H1 (cell line): ENCODE measurements around the gene UBA3. TPM values are rescaled to one million over a fixed set of nuclear protein-coding genes. Genes with fewer than 3 reads are reported as not detected.
A peak's percentile ranks its signal among the peaks of the same experiment; 100 is the strongest.

ENCODE experiments used
- CTCF ChIA-PET: fragments of 300-600 bp; sonication (Branson Sonifier 250); formaldehyde crosslinking; loops from one replicate; lab custom pipeline; 2021; ENCODE audit not compliant: partially characterized antibody; lab: Charles Lee
- POLR2A ChIA-PET: fragments of 300-600 bp; sonication (Branson Sonifier 250); formaldehyde crosslinking; loops from one replicate; lab custom pipeline; 2021; ENCODE audit warnings: inconsistent platforms; ENCODE audit not compliant: partially characterized antibody; lab: Charles Lee
- DNase-seq, 2 experiments: peaks; one replicate each; pipeline versions ENCODE4 v3.0.0 to v3.0.0-alpha.2; 2010 to 2022; ENCODE audit warnings: low spot score in 2 of 2, low read depth in 1 of 2, mixed read lengths in 1 of 2
- FAIRE-seq: peaks from 2 replicates; lab custom pipeline; 2011; peaks lifted over from hg19 to GRCh38; lab: Jason Lieb, UNC
- H2AFZ ChIP-seq: 2 replicates; pipeline ENCODE4 v1.8.1; 2012; ENCODE audit warnings: low read length, inconsistent platforms
- H2AK5ac ChIP-seq: 2 replicates; pipeline ENCODE4 v1.6.1; 2013; ENCODE audit warnings: low read depth, low read length
- H2BK120ac ChIP-seq: replicated peaks from 2 replicates; pipeline ENCODE3; 2013; ENCODE audit warnings: low read depth, low read length, inconsistent platforms
- H2BK12ac ChIP-seq: 2 replicates; pipeline ENCODE4 v1.6.1; 2013; ENCODE audit warnings: low read depth, low read length
- H2BK15ac ChIP-seq: 2 replicates; pipeline ENCODE4 v1.6.1; 2013; ENCODE audit warnings: low read length
- H2BK20ac ChIP-seq: 2 replicates; pipeline ENCODE4 v1.6.1; 2013; ENCODE audit warnings: low read length
- H2BK5ac ChIP-seq: 2 replicates; pipeline ENCODE4 v1.6.1; 2013; ENCODE audit warnings: low read depth, low read length
- H3K14ac ChIP-seq: 2 replicates; pipeline ENCODE4 v1.6.1; 2013; ENCODE audit warnings: inconsistent platforms; ENCODE audit not compliant: insufficient read length
- H3K18ac ChIP-seq: 2 replicates; pipeline ENCODE4 v1.6.1; 2013; ENCODE audit warnings: low read length; ENCODE audit errors: extremely low read depth
- H3K23ac ChIP-seq: 2 replicates; pipeline ENCODE4 v1.6.1; 2013; ENCODE audit warnings: inconsistent platforms; ENCODE audit not compliant: insufficient read length
- H3K23me2 ChIP-seq: 2 replicates; pipeline ENCODE4 v1.6.1; 2013; ENCODE audit warnings: low read depth, low read length
- H3K27ac ChIP-seq: 2 replicates; pipeline ENCODE4 v1.6.1; 2011; ENCODE audit warnings: low read depth, low read length, inconsistent platforms
- H3K27me3 ChIP-seq, 4 experiments: replicated peaks in 1 of 4; 1 replicate in 1 of 4; 2 replicates in 3 of 4; pipeline versions ENCODE4 v1.6.1 to v1.8.1; 2011 to 2013; ENCODE audit warnings: low read length in 3 of 4, mild to moderate bottlenecking in 3 of 4, inconsistent platforms in 2 of 4, mixed read lengths in 2 of 4, moderate library complexity in 1 of 4; ENCODE audit not compliant: control insufficient read depth in 3 of 4, insufficient read depth in 3 of 4; ENCODE audit errors: extremely low read depth in 1 of 4
- H3K36me3 ChIP-seq, 4 experiments: 2 replicates each; pipeline versions ENCODE4 v1.6.1 to v1.8.1; 2011 to 2013; ENCODE audit warnings: mild to moderate bottlenecking in 4 of 4, low read length in 3 of 4, moderate library complexity in 2 of 4, control low read depth in 1 of 4, inconsistent platforms in 1 of 4; ENCODE audit not compliant: insufficient read depth in 4 of 4, control insufficient read depth in 2 of 4
- H3K4ac ChIP-seq: replicated peaks from 2 replicates; pipeline ENCODE3; 2013; ENCODE audit warnings: low read length, low read depth, mixed read lengths, inconsistent platforms; ENCODE audit not compliant: insufficient read length
- H3K4me1 ChIP-seq, 4 experiments: replicated peaks in 1 of 4; 1 replicate in 1 of 4; 2 replicates in 3 of 4; pipeline versions ENCODE4 v1.6.1 to v1.8.1; 2011 to 2013; ENCODE audit warnings: low read length in 3 of 4, inconsistent platforms in 2 of 4, mixed read lengths in 1 of 4; ENCODE audit not compliant: insufficient read depth in 4 of 4, control insufficient read depth in 3 of 4
- H3K4me2 ChIP-seq, 2 experiments: 2 replicates each; pipeline versions ENCODE4 v1.6.1 to v1.8.1; 2011 to 2013; ENCODE audit warnings: low read depth in 2 of 2, low read length in 2 of 2, control low read depth in 1 of 2, inconsistent platforms in 1 of 2, mild to moderate bottlenecking in 1 of 2; ENCODE audit not compliant: insufficient read depth in 1 of 2
- H3K4me3 ChIP-seq, 4 experiments: fragments of 200-600, 300-600 bp in 1 of 4; sonication (generic), shearing (Covaris generic), sonication (Bioruptor Twin) in 1 of 4; 2 replicates each; pipeline versions ENCODE4 v1.5.1 to v1.8.1; 2011 to 2016; ENCODE audit warnings: low read length in 4 of 4, low read depth in 3 of 4, control low read depth in 2 of 4, inconsistent platforms in 2 of 4, mild to moderate bottlenecking in 2 of 4, mixed read lengths in 1 of 4, moderate library complexity in 1 of 4; ENCODE audit not compliant: insufficient read depth in 2 of 4; ENCODE audit errors: extremely low read depth in 1 of 4
- H3K56ac ChIP-seq: replicated peaks from 2 replicates; pipeline ENCODE3; 2013; ENCODE audit warnings: low read depth, mild to moderate bottlenecking, mixed read lengths, low read length, inconsistent platforms; ENCODE audit not compliant: insufficient read length
- H3K79me1 ChIP-seq: 2 replicates; pipeline ENCODE4 v1.6.1; 2013; ENCODE audit warnings: low read depth, low read length, control low read depth
- H3K79me2 ChIP-seq, 2 experiments: 2 replicates each; pipeline versions ENCODE4 v1.6.1 to v1.8.1; 2012 to 2013; ENCODE audit warnings: low read length in 2 of 2, mild to moderate bottlenecking in 2 of 2, inconsistent platforms in 1 of 2; ENCODE audit not compliant: insufficient read depth in 2 of 2, control insufficient read depth in 1 of 2
- H3K9ac ChIP-seq, 4 experiments: replicated peaks in 1 of 4; 1 replicate in 1 of 4; 2 replicates in 3 of 4; pipeline versions ENCODE4 v1.6.1 to v1.8.1; 2011 to 2013; ENCODE audit warnings: low read depth in 3 of 4, low read length in 3 of 4, control low read depth in 2 of 4, mild to moderate bottlenecking in 2 of 4, moderate library complexity in 2 of 4, inconsistent platforms in 1 of 4; ENCODE audit errors: extremely low read depth in 1 of 4
- H3K9me3 ChIP-seq, 2 experiments: 2 replicates each; pipeline versions ENCODE4 v1.6.1 to v1.8.1; 2012 to 2013; ENCODE audit warnings: mild to moderate bottlenecking in 2 of 2, moderate library complexity in 2 of 2, control low read depth in 1 of 2, inconsistent platforms in 1 of 2, low read depth in 1 of 2, low read length in 1 of 2, mixed read lengths in 1 of 2; ENCODE audit not compliant: insufficient read depth in 2 of 2
- H4K20me1 ChIP-seq, 2 experiments: replicated peaks in 1 of 2; 2 replicates each; pipeline versions ENCODE3 to v1.8.1; 2011 to 2013; ENCODE audit warnings: inconsistent platforms in 2 of 2, low read length in 2 of 2, mild to moderate bottlenecking in 1 of 2; ENCODE audit not compliant: insufficient read depth in 2 of 2, control insufficient read depth in 1 of 2
- H4K5ac ChIP-seq: 2 replicates; pipeline ENCODE4 v1.6.1; 2013; ENCODE audit warnings: low read length, low read depth, mixed read lengths, inconsistent platforms; ENCODE audit not compliant: insufficient read length
- H4K8ac ChIP-seq: 2 replicates; pipeline ENCODE4 v1.8.0; 2013; ENCODE audit warnings: mild to moderate bottlenecking, moderate library complexity, low read length, inconsistent platforms; ENCODE audit not compliant: insufficient read depth; ENCODE audit errors: extremely low read depth
- H4K91ac ChIP-seq: replicated peaks from 2 replicates; pipeline ENCODE3; 2013; ENCODE audit warnings: low read length, mixed read lengths, inconsistent platforms; ENCODE audit not compliant: insufficient read length
- CHD2 ChIP-seq: IDR thresholded peaks from 2 replicates; pipeline ENCODE4 v1.6.1; 2012; ENCODE audit warnings: low read length, improper control_type of control experiment
- CREB1 ChIP-seq: IDR thresholded peaks from 2 replicates; pipeline ENCODE4 v1.6.1; 2012; ENCODE audit warnings: inconsistent platforms
- WGBS, 2 experiments: shearing (Covaris generic) in 1 of 2; methylation state at CpG; one replicate each; pipeline versions ENCODE4 v1.1.6 to v1.1.7; 2013 to 2015; ENCODE audit warnings: low lambda C conversion rate in 2 of 2, mixed read lengths in 2 of 2, inconsistent platforms in 1 of 2, low coverage in 1 of 2, missing lambda C conversion rate in 1 of 2; ENCODE audit not compliant: insufficient replicate concordance in 2 of 2, insufficient coverage in 1 of 2, insufficient read length in 1 of 2; ENCODE audit errors: extremely low coverage in 1 of 2, missing lambda C conversion rate in 1 of 2; 5-methylcytosine and 5-hydroxymethylcytosine counted together
- polyA plus RNA-seq, 7 experiments: library from polyadenylated mRNA; depleted of rRNA in 3 of 7; stranded (reverse) in 5 of 7; unstranded in 2 of 7; fragments of >200 nt in 5 of 7; fragments of 200-250 nt in 2 of 7; gene quantifications; 1 replicate in 5 of 7; 2 replicates in 1 of 7; 4 replicates in 1 of 7; pipeline versions ENCODE4 v1.2.1 to v1.2.3, GENCODE V29; 2011 to 2013; ENCODE audit warnings: missing spikeins in 2 of 7, mixed read lengths in 2 of 7
- total RNA-seq: library from RNA; stranded (reverse); fragmentation: NEBNext Ultra II Directional; extraction: Animal tissue kit (Norgen Biotek cat#: 25700); gene quantifications from 2 replicates; pipeline ENCODE4 v1.2.1, GENCODE V29; 2021
- TF ChIP-seq, protein P1 (sequence below): IDR thresholded peaks from 2 replicates; pipeline ENCODE4 v1.6.1; 2012; ENCODE audit warnings: low read length, inconsistent platforms

The UBA3 gene
- total and polyA plus RNA-seq, 2 of the 8 experiments (the other 6 are each of a cell fraction or from before 2014, with no cell fraction given) = 40.8 to 97.8 TPM

DNA sequence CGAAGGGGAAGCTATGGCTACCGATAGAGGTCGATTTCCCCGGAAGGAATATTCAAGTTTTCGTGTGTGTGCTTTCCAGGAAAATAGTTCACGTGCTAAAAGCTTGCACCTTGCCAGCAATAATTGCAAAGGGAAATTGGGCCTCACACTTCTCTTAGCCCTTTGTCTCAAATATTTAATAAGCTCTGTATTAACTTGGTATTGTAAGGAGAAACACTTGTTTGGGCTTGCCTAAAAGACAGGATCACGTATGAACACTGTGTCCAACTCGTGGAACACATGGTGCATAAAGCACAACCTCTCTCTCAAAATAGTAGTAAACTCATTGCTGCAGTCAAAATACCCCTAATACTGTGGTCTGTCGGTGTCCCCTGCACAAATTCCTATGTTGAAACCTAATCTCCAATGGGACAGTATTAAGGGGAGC, 27.7 kb downstream of the UBA3 start:
- WGBS, 2 experiments = 17% methylated on average over 9 of the region's 9 CpGs; no CpG with 5 or more reads in 1 of the 2 experiments

More for the DNA sequence above, 27.7 kb downstream of the UBA3 start:
- peak overlapping the region; percentile 77 to 91 (median 84); a peak in 7 of 8 replicates for H3K4me3 ChIP-seq
- ChIA-PET POLR2A (interaction anchor here (0.6 to 3.6 kb wide), 15 partner anchors 9 to 753 kb away, joined by 3 to 19 read pairs (median 4); partner anchors contain the start of genes EOGT and UBA3), CTCF (interaction anchor here (1.0 to 1.3 kb wide), 3 partner anchors 8 to 52 kb away, joined by 3 to 4 read pairs (median 3); partner anchors contain the start of gene EOGT)
- H3K9me3 ChIP-seq = no peaks in the 10 kb centered on the region
- H4K20me1 ChIP-seq = no peaks in the 10 kb centered on the region
- FAIRE-seq = no peak
- no peak for DNase-seq
- H3K4ac ChIP-seq = no peak overlapping the region
- H2BK15ac ChIP-seq = no peak overlapping the region
- H3K14ac ChIP-seq = no peak overlapping the region
- peaks cover 0 to 22% of the 10 kb centered on the region in 2 experiments; a peak in 2 of 4 replicates for H3K79me2 ChIP-seq
- H4K91ac ChIP-seq = no peak overlapping the region
- H2AK5ac ChIP-seq = no peak overlapping the region
- no peaks in the 10 kb centered on the region for H3K79me1 ChIP-seq
- H2BK20ac ChIP-seq = no peak overlapping the region
- H3K27ac ChIP-seq = peak overlapping the region; percentile 85
- TF ChIP-seq, protein P1, sequence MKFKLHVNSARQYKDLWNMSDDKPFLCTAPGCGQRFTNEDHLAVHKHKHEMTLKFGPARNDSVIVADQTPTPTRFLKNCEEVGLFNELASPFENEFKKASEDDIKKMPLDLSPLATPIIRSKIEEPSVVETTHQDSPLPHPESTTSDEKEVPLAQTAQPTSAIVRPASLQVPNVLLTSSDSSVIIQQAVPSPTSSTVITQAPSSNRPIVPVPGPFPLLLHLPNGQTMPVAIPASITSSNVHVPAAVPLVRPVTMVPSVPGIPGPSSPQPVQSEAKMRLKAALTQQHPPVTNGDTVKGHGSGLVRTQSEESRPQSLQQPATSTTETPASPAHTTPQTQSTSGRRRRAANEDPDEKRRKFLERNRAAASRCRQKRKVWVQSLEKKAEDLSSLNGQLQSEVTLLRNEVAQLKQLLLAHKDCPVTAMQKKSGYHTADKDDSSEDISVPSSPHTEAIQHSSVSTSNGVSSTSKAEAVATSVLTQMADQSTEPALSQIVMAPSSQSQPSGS = peak; percentile 59; the same call in 1 of the 2 replicates
- TF ChIP-seq CREB1 (no peak), CHD2 (no peak)
- no peak overlapping the region for H4K5ac ChIP-seq
- no peak overlapping the region for H3K18ac ChIP-seq
- peak overlapping the region; percentile 78 to 90 for H3K4me2 ChIP-seq
- no peaks in the 10 kb centered on the region for H3K27me3 ChIP-seq
- no peak overlapping the region for H4K8ac ChIP-seq
- peak overlapping the region; percentile 60; the same call in 1 of the 2 replicates for H2BK5ac ChIP-seq
- H3K36me3 ChIP-seq = peaks cover 3 to 37% (median 11%) of the 10 kb centered on the region in 4 experiments; a peak in 6 of 8 replicates
- peak overlapping the region; percentile 78 for H2AFZ ChIP-seq
- no peak overlapping the region for H2BK120ac ChIP-seq
- H2BK12ac ChIP-seq = no peak overlapping the region; the same call in 1 of the 2 replicates
- H3K23me2 ChIP-seq = peaks cover 7% of the 10 kb centered on the region
- H3K9ac ChIP-seq = peak overlapping the region; percentile 8 to 88 (median 58); a peak in 6 of 7 replicates
- H3K4me1 ChIP-seq = peaks cover 0 to 4% (median 1%) of the 10 kb centered on the region in 4 experiments; a peak in 2 of 7 replicates
- no peak overlapping the region for H3K56ac ChIP-seq
- H3K23ac ChIP-seq = no peak overlapping the region
